Smooth muscle cell (in vitro differentiated cells): Measurements from ENCODE around the gene OR6C74. TPM values are rescaled to one million over a fixed set of nuclear protein-coding genes. Genes with fewer than 3 reads are reported as not detected.

Source experiments
- DNase-seq: peaks from one replicate; lab custom pipeline; 2025; ENCODE audit not compliant: unreplicated experiment; lab: John Stamatoyannopoulos, UW
- H2AFZ ChIP-seq: fragments of 200-600 bp; sonication (generic); 2 replicates; pipeline ENCODE4 v1.6.0; 2016; ENCODE audit warnings: antibody characterized with exemption, low read depth, mild to moderate bottlenecking
- H3F3A ChIP-seq: fragments of 200-600 bp; sonication (generic); 2 replicates; pipeline ENCODE4 v1.6.0; 2017; ENCODE audit warnings: antibody characterized with exemption, low read depth
- H3K27ac ChIP-seq: fragments of 200-600 bp; sonication (generic); 2 replicates; pipeline ENCODE4 v1.5.1; 2016; ENCODE audit warnings: low read depth, mild to moderate bottlenecking
- H3K27me3 ChIP-seq: fragments of 200-600 bp; sonication (generic); 2 replicates; pipeline ENCODE4 v1.6.1; 2016; ENCODE audit warnings: low read depth, mild to moderate bottlenecking
- H3K36me3 ChIP-seq: fragments of 200-600 bp; sonication (generic); 2 replicates; pipeline ENCODE4 v1.5.1; 2016; ENCODE audit warnings: low read depth
- H3K4me1 ChIP-seq: fragments of 200-600 bp; sonication (generic); 2 replicates; pipeline ENCODE4 v1.5.1; 2016; ENCODE audit warnings: low read depth
- H3K4me2 ChIP-seq: fragments of 200-600 bp; sonication (generic); 2 replicates; pipeline ENCODE4 v1.6.0; 2016; ENCODE audit warnings: mild to moderate bottlenecking
- H3K4me3 ChIP-seq: fragments of 200-600 bp; sonication (generic); 2 replicates; pipeline ENCODE4 v1.5.1; 2016; ENCODE audit warnings: mild to moderate bottlenecking
- H3K79me2 ChIP-seq: fragments of 200-600 bp; sonication (generic); 2 replicates; pipeline ENCODE4 v1.6.0; 2016; ENCODE audit warnings: low read depth, mild to moderate bottlenecking
- H3K9ac ChIP-seq: fragments of 200-600 bp; sonication (generic); 2 replicates; pipeline ENCODE4 v1.6.0; 2016; ENCODE audit warnings: low read depth
- H3K9me3 ChIP-seq: fragments of 200-600 bp; sonication (generic); replicated peaks from 2 replicates; pipeline ENCODE4 v1.5.1; 2016; ENCODE audit warnings: low read depth
- H4K20me1 ChIP-seq: fragments of 200-600 bp; sonication (generic); 2 replicates; pipeline ENCODE4 v1.6.0; 2016; ENCODE audit warnings: low read depth
- CTCF ChIP-seq: fragments of 200-600 bp; sonication (generic); IDR thresholded peaks from 2 replicates; pipeline ENCODE4 v1.5.1; 2017; ENCODE audit warnings: borderline replicate concordance, mild to moderate bottlenecking, antibody characterized with exemption; ENCODE audit not compliant: insufficient read depth, poor library complexity, severe bottlenecking
- WGBS: methylation state at CpG from one replicate; pipeline ENCODE4 v1.1.7; 2016; ENCODE audit warnings: low lambda C conversion rate; 5-methylcytosine and 5-hydroxymethylcytosine counted together
- polyA plus RNA-seq: library from polyadenylated mRNA; unstranded; fragments of >200 nt; fragmentation: Nextera tagmentation; extraction: Ambion mirVana; gene quantifications from 2 replicates; pipeline ENCODE4 v1.2.1, GENCODE V29; 2016
- total RNA-seq: library from RNA; depleted of rRNA; stranded (reverse); fragments of >200 nt; gene quantifications from 2 replicates; pipeline ENCODE4 v1.2.3, GENCODE V29; 2014

The OR6C74 gene
- total and polyA plus RNA-seq, 2 experiments from 2014 or later: not detected

GRCh38 chr12:55246159-55246558, 1.8 kb downstream of the OR6C74 start:
- no peaks in the 10 kb centered on the region for H3F3A ChIP-seq
- no peak overlapping the region for H2AFZ ChIP-seq
- H3K4me2 ChIP-seq: no peak overlapping the region
- H3K27me3 ChIP-seq: no peaks in the 10 kb centered on the region
- H4K20me1 ChIP-seq: no peaks in the 10 kb centered on the region
- DNase-seq: no peak
- H3K9ac ChIP-seq: no peak overlapping the region
- no peaks in the 10 kb centered on the region for H3K36me3 ChIP-seq
- H3K9me3 ChIP-seq: no peaks in the 10 kb centered on the region
- H3K4me1 ChIP-seq: no peaks in the 10 kb centered on the region
- TF ChIP-seq CTCF: no peak
- H3K4me3 ChIP-seq: no peak overlapping the region
- WGBS: 84% methylated on average over 1 of the region's 1 CpG
- H3K27ac ChIP-seq: no peak overlapping the region
- no peaks in the 10 kb centered on the region for H3K79me2 ChIP-seq

GRCh38 chr12:55250944-55251343, 6.5 kb downstream of the OR6C74 start:
- no peak for TF ChIP-seq CTCF
- H3F3A ChIP-seq: no peaks in the 10 kb centered on the region
- H3K4me3 ChIP-seq: no peak overlapping the region
- no peak overlapping the region for H3K4me2 ChIP-seq
- no peak for DNase-seq
- H3K79me2 ChIP-seq: no peaks in the 10 kb centered on the region
- no peak overlapping the region for H2AFZ ChIP-seq
- H3K27me3 ChIP-seq: no peaks in the 10 kb centered on the region
- 50% methylated on average over 3 of the region's 3 CpGs for WGBS
- H3K9me3 ChIP-seq: no peaks in the 10 kb centered on the region
- H3K27ac ChIP-seq: no peak overlapping the region
- H4K20me1 ChIP-seq: no peaks in the 10 kb centered on the region
- no peak overlapping the region for H3K9ac ChIP-seq
- H3K4me1 ChIP-seq: no peaks in the 10 kb centered on the region
- no peaks in the 10 kb centered on the region for H3K36me3 ChIP-seq

- H3K4me1 ChIP-seq: no peaks in the 10 kb centered on the region
- H3K4me3 ChIP-seq: no peak overlapping the region
- no peak for DNase-seq
- no peak overlapping the region for H2AFZ ChIP-seq
- no peaks in the 10 kb centered on the region for H3K27me3 ChIP-seq
- no peaks in the 10 kb centered on the region for H3F3A ChIP-seq
- H3K9me3 ChIP-seq: no peaks in the 10 kb centered on the region
- H3K9ac ChIP-seq: no peak overlapping the region
- TF ChIP-seq CTCF: no peak
- H3K79me2 ChIP-seq: no peaks in the 10 kb centered on the region
- H3K4me2 ChIP-seq: no peak overlapping the region
- H4K20me1 ChIP-seq: no peaks in the 10 kb centered on the region
- no peak overlapping the region for H3K27ac ChIP-seq
- H3K36me3 ChIP-seq: no peaks in the 10 kb centered on the region
These were observed 8.9 kb downstream of the OR6C74 start for GRCh38 chr12:55253281-55253680.

GRCh38 chr12:55256831-55257230, 12.4 kb downstream of the OR6C74 start:
- Histone ChIP-seq H2AFZ (no peak overlapping the region), H3K4me3 (no peak overlapping the region), H3K27me3 (no peaks in the 10 kb centered on the region), H3K4me2 (no peak overlapping the region), H3K27ac (no peak overlapping the region), H3K79me2 (no peaks in the 10 kb centered on the region), H3K9ac (no peak overlapping the region), H3F3A (no peaks in the 10 kb centered on the region), H3K36me3 (no peaks in the 10 kb centered on the region), H4K20me1 (no peaks in the 10 kb centered on the region), H3K4me1 (no peaks in the 10 kb centered on the region), H3K9me3 (no peaks in the 10 kb centered on the region)
- DNase-seq: no peak
- WGBS: 86% methylated on average over 4 of the region's 4 CpGs
- no peak for TF ChIP-seq CTCF
